Erythroblast (primary cell): Measurements from ENCODE around the gene SH3RF1.

Experiments used
- GATA1 ChIP-seq: IDR thresholded peaks from 2 replicates; pipeline ENCODE4 v1.6.1; 2011; ENCODE audit warnings: low read depth, mild to moderate bottlenecking, control low read depth, low read length, moderate library complexity
- POLR2A ChIP-seq: IDR thresholded peaks from 2 replicates; pipeline ENCODE4 v1.6.1; 2011; ENCODE audit warnings: mild to moderate bottlenecking, low read length

DNA sequence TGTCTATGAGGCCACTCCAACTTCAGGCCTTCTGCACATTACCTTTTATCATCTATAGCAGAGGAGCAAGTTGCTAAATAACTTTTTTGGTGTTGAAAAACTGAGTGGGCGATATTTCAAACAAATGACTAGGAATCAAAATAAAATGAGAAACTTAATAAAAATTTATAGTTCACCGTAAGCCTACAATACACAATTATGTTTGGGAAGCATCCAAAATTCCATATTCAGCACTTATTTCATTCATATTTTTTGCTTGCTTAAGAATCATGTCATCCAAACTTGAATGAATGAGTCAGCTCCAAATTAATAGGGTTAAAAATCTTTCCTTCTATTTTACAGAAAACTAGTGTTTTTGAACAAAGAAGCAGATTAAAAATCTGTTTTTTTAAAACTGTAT lies 119.1 kb downstream of the SH3RF1 start:
- TF ChIP-seq POLR2A: no peak
- no peak for TF ChIP-seq GATA1
